B cell (primary cell): Measurements from ENCODE around the gene MRPL14. TPM values are rescaled to one million over a fixed set of nuclear protein-coding genes. Genes with fewer than 3 reads are reported as not detected.

Experiments used
- ATAC-seq: fragments of 200-7000 bp; cut with Tn5 transposase; one replicate; pipeline ENCODE4 v1.10.0; 2021; ENCODE audit warnings: low read depth, mild to moderate bottlenecking, moderate number of reproducible peaks, moderate library complexity
- CTCF ChIA-PET: fragments of 350-600 bp; sonication (Branson Sonifier 250); formaldehyde crosslinking; loops from one replicate; lab custom pipeline; 2021; ENCODE audit warnings: antibody characterized with exemption, inconsistent platforms; lab: Charles Lee
- POLR2A ChIA-PET: fragments of 350-600 bp; sonication (Branson Sonifier 250); formaldehyde crosslinking; loops from one replicate; lab custom pipeline; 2021; ENCODE audit warnings: antibody characterized with exemption; lab: Charles Lee
- DNase-seq: peaks from one replicate; pipeline ENCODE4 v3.0.0; 2013
- H2AFZ ChIP-seq: 2 replicates; pipeline ENCODE4 v1.6.1; 2012; ENCODE audit warnings: mild to moderate bottlenecking, low read depth, low read length; ENCODE audit not compliant: insufficient read depth, poor library complexity, severe bottlenecking
- H3K27ac ChIP-seq, 2 donors: 1 replicate in 1 of 2; 2 replicates in 1 of 2; pipeline ENCODE4 v1.5.1; 2012 to 2013; ENCODE audit warnings: low read length in 2 of 2, mild to moderate bottlenecking in 2 of 2, moderate library complexity in 1 of 2
- H3K27me3 ChIP-seq, 4 experiments: fragments of 200-600 bp in 1 of 4; sonication (generic) in 1 of 4; replicated peaks in 1 of 4; 1 replicate in 2 of 4; 2 replicates in 2 of 4; pipeline versions ENCODE4 v1.6.1 to v1.7.0; 2013 to 2016; ENCODE audit warnings: low read length in 3 of 4, mild to moderate bottlenecking in 2 of 4, mixed read lengths in 1 of 4, moderate library complexity in 1 of 4; ENCODE audit not compliant: insufficient read depth in 4 of 4, control insufficient read depth in 3 of 4; ENCODE audit errors: control extremely low read depth in 1 of 4
- H3K36me3 ChIP-seq, 2 experiments: replicated peaks in 1 of 2; 1 replicate in 1 of 2; 2 replicates in 1 of 2; pipeline versions ENCODE4 v1.6.1 to v1.7.1; 2013; ENCODE audit warnings: low read length in 1 of 2; ENCODE audit not compliant: insufficient read depth in 2 of 2, control insufficient read depth in 1 of 2; ENCODE audit errors: control extremely low read depth in 1 of 2, extremely low read depth in 1 of 2
- H3K4me1 ChIP-seq, 2 donors: fragments of 200-600 bp in 1 of 2; sonication (generic) in 1 of 2; 1 replicate in 1 of 2; 2 replicates in 1 of 2; pipeline versions ENCODE4 v1.5.1 to v1.6.1; 2013 to 2017; ENCODE audit warnings: low read length in 2 of 2; ENCODE audit not compliant: control insufficient read depth in 2 of 2, insufficient read depth in 2 of 2
- H3K4me2 ChIP-seq: replicated peaks from 2 replicates; pipeline ENCODE3; 2012; ENCODE audit warnings: mild to moderate bottlenecking, low read depth, low read length; ENCODE audit not compliant: poor library complexity, severe bottlenecking
- H3K4me3 ChIP-seq, 5 experiments: fragments of 200-600 bp in 1 of 5; sonication (generic) in 1 of 5; 1 replicate in 3 of 5; 2 replicates in 2 of 5; pipeline versions ENCODE4 v1.5.1 to v1.7.0; 2011 to 2016; ENCODE audit warnings: low read length in 4 of 5, mild to moderate bottlenecking in 4 of 5, low read depth in 2 of 5, control low read depth in 1 of 5, moderate library complexity in 1 of 5; ENCODE audit not compliant: insufficient read depth in 1 of 5; ENCODE audit errors: control extremely low read depth in 1 of 5, extremely low read depth in 1 of 5
- H3K79me2 ChIP-seq: fragments of 200-600 bp; sonication (generic); one replicate; pipeline ENCODE4 v1.6.0; 2016; ENCODE audit warnings: low read length; ENCODE audit not compliant: control insufficient read depth, insufficient read depth
- H3K9ac ChIP-seq: fragments of 200-600 bp; sonication (generic); 2 replicates; pipeline ENCODE4 v1.6.1; 2017; ENCODE audit warnings: mild to moderate bottlenecking, low read length, moderate library complexity
- H3K9me3 ChIP-seq, 3 donors: one replicate each; pipeline versions ENCODE4 v1.6.1 to v1.7.1; 2013; ENCODE audit warnings: low read length in 2 of 3; ENCODE audit not compliant: control insufficient read depth in 2 of 3, insufficient read depth in 1 of 3; ENCODE audit errors: control extremely low read depth in 1 of 3
- H4K20me1 ChIP-seq: 2 replicates; pipeline ENCODE4 v1.6.0; 2012; ENCODE audit warnings: mild to moderate bottlenecking, low read length; ENCODE audit not compliant: insufficient read depth, control insufficient read depth, poor library complexity, severe bottlenecking
- H3K27ac Mint-ChIP-seq: one replicate; pipeline ENCODE4 v1.8.0; 2021; ENCODE audit warnings: mixed read lengths
- H3K27me3 Mint-ChIP-seq: one replicate; pipeline ENCODE4 v1.8.0; 2021; ENCODE audit warnings: mixed read lengths
- H3K4me1 Mint-ChIP-seq: one replicate; pipeline ENCODE4 v1.8.0; 2021; ENCODE audit warnings: mixed read lengths
- H3K4me3 Mint-ChIP-seq: one replicate; pipeline ENCODE4 v1.8.0; 2021; ENCODE audit warnings: mixed read lengths
- H3K9me3 Mint-ChIP-seq: one replicate; pipeline ENCODE4 v1.8.0; 2022; ENCODE audit warnings: mixed read lengths; ENCODE audit not compliant: insufficient read depth
- EZH2 ChIP-seq: IDR thresholded peaks from 2 replicates; pipeline ENCODE4 v1.6.1; 2012; ENCODE audit warnings: borderline replicate concordance, low read depth, mild to moderate bottlenecking, moderate library complexity, low read length; ENCODE audit not compliant: insufficient read depth, poor library complexity, severe bottlenecking
- WGBS: methylation state at CpG from one replicate; pipeline ENCODE4 v1.1.5; 2013; ENCODE audit warnings: missing lambda C conversion rate; ENCODE audit not compliant: insufficient coverage; 5-methylcytosine and 5-hydroxymethylcytosine counted together
- intact Hi-C: fragments of 100-400 bp; cut with micrococcal nuclease; formaldehyde crosslinking; loops from one replicate; pipeline ENCODE4 v1.10.0; 2022
- polyA plus RNA-seq: library from polyadenylated mRNA; depleted of rRNA; stranded (reverse); fragments of >200 nt; gene quantifications from 2 replicates; pipeline ENCODE4 v1.2.3, GENCODE V29; 2012
- total RNA-seq, 2 donors: library from RNA; stranded (reverse); fragments of 120-200 nt in 1 of 2; gene quantifications; 1 replicate in 1 of 2; 2 replicates in 1 of 2; pipeline versions ENCODE4 v1.2.3 to v1.2.4, GENCODE V29; 2013 to 2022
- TF ChIP-seq, protein P1 (sequence below): fragments of 200-600 bp; IDR thresholded peaks from one replicate; pipeline ENCODE4 v1.8.0; 2022; ENCODE audit warnings: antibody characterized with exemption, mild to moderate bottlenecking

Gene MRPL14
- total and polyA plus RNA-seq, 2 donors (not counting 1 experiment from before 2014, with no cell fraction given), result 16.7 to 23.5 TPM

DNA sequence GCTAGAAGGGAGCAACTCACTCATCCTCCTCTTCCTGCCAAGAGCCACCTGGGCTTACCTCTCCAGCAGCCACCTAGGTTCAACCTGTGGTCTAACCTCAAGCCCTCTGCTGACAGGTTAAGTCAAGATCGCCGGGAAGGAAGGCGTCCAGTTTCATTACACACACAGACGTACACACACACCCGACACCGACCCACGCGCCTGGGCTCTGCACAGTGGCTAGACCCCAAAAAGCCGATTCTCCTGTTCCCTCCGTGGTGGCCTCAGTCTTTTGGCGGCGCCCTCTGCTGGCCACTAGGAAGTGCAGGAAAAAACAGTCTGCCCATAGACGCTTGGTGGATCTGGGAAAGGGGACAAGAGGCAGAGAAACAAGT lies 52.8 kb downstream of the MRPL14 start:
- Histone ChIP-seq H3K27ac (no peak overlapping the region), H3K4me3 (peak overlapping the region in 1 of 5 experiments; percentile 12), H3K9ac (no peak overlapping the region), H3K79me2 (no peaks in the 10 kb centered on the region), H3K9me3 (peaks cover 0 to 3% (median 0%) of the 10 kb centered on the region in 3 donors), H3K36me3 (no peaks in the 10 kb centered on the region), H3K27me3 (peaks cover 0 to 50% (median 17%) of the 10 kb centered on the region in 4 experiments), H4K20me1 (no peaks in the 10 kb centered on the region), H3K4me1 (peaks cover 19 to 27% of the 10 kb centered on the region in 2 donors), H3K4me2 (peak overlapping the region; percentile 81), H2AFZ (peak overlapping the region; percentile 43)
- ATAC-seq, result peak; percentile 36
- peak; percentile 83 for DNase-seq
- Mint-ChIP-seq H3K4me1 (peaks cover 17% of the 10 kb centered on the region), H3K9me3 (no peaks in the 10 kb centered on the region), H3K4me3 (peak overlapping the region; percentile 95), H3K27ac (no peak overlapping the region), H3K27me3 (peaks cover 49% of the 10 kb centered on the region)
- intact Hi-C loops, result loop anchor here (1.0 to 5.0 kb wide), 4 partner anchors 72 to 407 kb away; no protein-coding TSS in a partner anchor
- ChIA-PET CTCF (interaction anchor here (0.5 to 9.1 kb wide), 22 partner anchors 9 to 504 kb away, joined by 3 to 128 read pairs (median 3); partner anchors contain the start of gene VEGFA), POLR2A (no interaction called here)
- TF ChIP-seq, protein P1, sequence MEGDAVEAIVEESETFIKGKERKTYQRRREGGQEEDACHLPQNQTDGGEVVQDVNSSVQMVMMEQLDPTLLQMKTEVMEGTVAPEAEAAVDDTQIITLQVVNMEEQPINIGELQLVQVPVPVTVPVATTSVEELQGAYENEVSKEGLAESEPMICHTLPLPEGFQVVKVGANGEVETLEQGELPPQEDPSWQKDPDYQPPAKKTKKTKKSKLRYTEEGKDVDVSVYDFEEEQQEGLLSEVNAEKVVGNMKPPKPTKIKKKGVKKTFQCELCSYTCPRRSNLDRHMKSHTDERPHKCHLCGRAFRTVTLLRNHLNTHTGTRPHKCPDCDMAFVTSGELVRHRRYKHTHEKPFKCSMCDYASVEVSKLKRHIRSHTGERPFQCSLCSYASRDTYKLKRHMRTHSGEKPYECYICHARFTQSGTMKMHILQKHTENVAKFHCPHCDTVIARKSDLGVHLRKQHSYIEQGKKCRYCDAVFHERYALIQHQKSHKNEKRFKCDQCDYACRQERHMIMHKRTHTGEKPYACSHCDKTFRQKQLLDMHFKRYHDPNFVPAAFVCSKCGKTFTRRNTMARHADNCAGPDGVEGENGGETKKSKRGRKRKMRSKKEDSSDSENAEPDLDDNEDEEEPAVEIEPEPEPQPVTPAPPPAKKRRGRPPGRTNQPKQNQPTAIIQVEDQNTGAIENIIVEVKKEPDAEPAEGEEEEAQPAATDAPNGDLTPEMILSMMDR, result peak; percentile 86
- no peak for TF ChIP-seq EZH2
- under 1% methylated on average over 12 of the region's 13 CpGs for WGBS
